RKO (cell line): ENCODE results near the gene ELF3.
"Not testable (repeated sequence)": the region's sequence is repeated elsewhere in the genome, so short reads cannot be mapped to it uniquely, and the experiment has no call there.

Experiments
- DNase-seq: peaks from one replicate; pipeline ENCODE4 v3.0.0-alpha.2; 2016; ENCODE audit warnings: low spot score

The ELF3 gene

GRCh38 chr1:202007805-202008489 lies 2.4 kb upstream of the ELF3 start:
- DNase-seq = no peak

- DNase-seq = peak; percentile 65
These were observed 834 bp upstream of the ELF3 start for GRCh38 chr1:202009326-202010179.

GRCh38 chr1:202011994-202012393 lies 1.6 kb downstream of the ELF3 start:
- DNase-seq = no peak

GRCh38 chr1:202012544-202013478 lies 2.4 kb downstream of the ELF3 start:
- DNase-seq = no peak

- DNase-seq = no peak
These were observed 3.2 kb downstream of the ELF3 start for GRCh38 chr1:202013603-202014002.

GRCh38 chr1:202014060-202014459 lies 3.7 kb downstream of the ELF3 start:
- DNase-seq = no peak

- DNase-seq = no peak
These were observed 4.7 kb downstream of the ELF3 start for GRCh38 chr1:202014915-202015661.

- no peak for DNase-seq
These were observed 5.2 kb downstream of the ELF3 start for GRCh38 chr1:202015662-202015937.

- no peak for DNase-seq
These were observed 5.8 kb downstream of the ELF3 start for GRCh38 chr1:202016022-202016810.

- DNase-seq = no peak
These were observed 6.7 kb downstream of the ELF3 start for GRCh38 chr1:202016811-202017748.

GRCh38 chr1:202017749-202018467 lies 7.5 kb downstream of the ELF3 start:
- DNase-seq = no peak

- DNase-seq = no peak
These were observed 8.3 kb downstream of the ELF3 start for GRCh38 chr1:202018468-202019234.

- DNase-seq = not testable (repeated sequence)
These were observed 8.8 kb downstream of the ELF3 start for GRCh38 chr1:202019235-202019558.

GRCh38 chr1:202023001-202023433 lies 12.6 kb downstream of the ELF3 start:
- no peak for DNase-seq

GRCh38 chr1:202029171-202029665 lies 18.8 kb downstream of the ELF3 start:
- peak; percentile 53 for DNase-seq

- DNase-seq = no peak
These were observed 19.3 kb downstream of the ELF3 start for GRCh38 chr1:202029727-202030126.

- no peak for DNase-seq
These were observed 21.4 kb downstream of the ELF3 start for GRCh38 chr1:202031796-202032195.

GRCh38 chr1:202034149-202034682 lies 23.8 kb downstream of the ELF3 start:
- no peak for DNase-seq
